GM12874 (cell line): Measurements from ENCODE around the gene PTP4A2.
A peak's percentile ranks its signal among the peaks of the same experiment; 100 is the strongest.

ENCODE experiments used
- TF ChIP-seq, protein P1 (sequence below): IDR thresholded peaks from 2 replicates; pipeline ENCODE4 v1.5.1; 2011; ENCODE audit warnings: low read depth, mild to moderate bottlenecking, control low read depth, low read length, moderate library complexity; ENCODE audit not compliant: insufficient read depth

PTP4A2 gene

DNA sequence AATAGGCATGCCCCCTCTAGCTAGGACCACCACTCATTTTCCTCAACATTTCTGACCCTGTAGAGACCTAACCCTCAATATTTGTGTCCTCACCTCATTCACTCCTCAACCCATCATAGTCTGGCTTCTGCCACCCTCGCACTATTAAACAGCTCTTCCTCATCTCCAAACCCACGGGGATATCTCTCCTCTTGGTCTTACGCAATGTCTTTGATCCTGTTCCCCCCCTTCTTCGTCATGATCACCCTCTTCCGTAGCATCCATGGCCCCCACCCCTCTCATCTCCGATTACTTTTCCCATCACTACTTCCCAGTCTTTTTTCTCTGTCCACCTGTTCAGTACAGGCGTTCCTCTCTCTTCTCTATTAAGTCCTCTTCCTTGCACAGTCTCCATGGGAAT is 70.6 kb downstream of the PTP4A2 start:
- TF ChIP-seq, protein P1, sequence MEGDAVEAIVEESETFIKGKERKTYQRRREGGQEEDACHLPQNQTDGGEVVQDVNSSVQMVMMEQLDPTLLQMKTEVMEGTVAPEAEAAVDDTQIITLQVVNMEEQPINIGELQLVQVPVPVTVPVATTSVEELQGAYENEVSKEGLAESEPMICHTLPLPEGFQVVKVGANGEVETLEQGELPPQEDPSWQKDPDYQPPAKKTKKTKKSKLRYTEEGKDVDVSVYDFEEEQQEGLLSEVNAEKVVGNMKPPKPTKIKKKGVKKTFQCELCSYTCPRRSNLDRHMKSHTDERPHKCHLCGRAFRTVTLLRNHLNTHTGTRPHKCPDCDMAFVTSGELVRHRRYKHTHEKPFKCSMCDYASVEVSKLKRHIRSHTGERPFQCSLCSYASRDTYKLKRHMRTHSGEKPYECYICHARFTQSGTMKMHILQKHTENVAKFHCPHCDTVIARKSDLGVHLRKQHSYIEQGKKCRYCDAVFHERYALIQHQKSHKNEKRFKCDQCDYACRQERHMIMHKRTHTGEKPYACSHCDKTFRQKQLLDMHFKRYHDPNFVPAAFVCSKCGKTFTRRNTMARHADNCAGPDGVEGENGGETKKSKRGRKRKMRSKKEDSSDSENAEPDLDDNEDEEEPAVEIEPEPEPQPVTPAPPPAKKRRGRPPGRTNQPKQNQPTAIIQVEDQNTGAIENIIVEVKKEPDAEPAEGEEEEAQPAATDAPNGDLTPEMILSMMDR = no peak

DNA sequence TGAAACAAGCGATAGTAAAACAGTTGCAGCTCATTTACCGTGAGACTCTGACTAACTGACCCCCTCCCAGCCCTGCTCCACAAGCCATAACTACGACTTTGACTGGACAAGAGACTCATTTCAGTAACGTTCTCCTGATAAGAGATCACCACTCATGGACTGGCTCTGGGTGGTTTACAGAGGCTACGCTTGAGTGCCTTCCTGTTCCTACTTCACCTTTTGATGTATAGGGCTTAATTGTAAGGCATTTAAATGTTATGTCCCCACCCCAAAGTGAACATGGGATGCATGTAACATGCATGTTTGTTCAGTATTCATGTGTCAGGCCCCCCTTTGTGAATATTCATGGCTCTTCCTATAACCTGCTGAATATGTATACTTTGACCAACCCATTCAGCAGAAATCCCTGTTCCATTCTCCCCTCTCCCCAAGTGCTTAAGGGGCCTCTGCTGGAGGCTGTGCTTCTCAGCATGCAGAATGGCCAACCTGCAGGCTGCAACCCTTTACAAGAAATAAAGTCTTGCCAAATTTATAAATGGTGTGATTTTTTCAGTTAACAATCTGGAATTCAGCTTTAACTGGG is 71.6 kb downstream of the PTP4A2 start:
- TF ChIP-seq, protein P1 = no peak

DNA sequence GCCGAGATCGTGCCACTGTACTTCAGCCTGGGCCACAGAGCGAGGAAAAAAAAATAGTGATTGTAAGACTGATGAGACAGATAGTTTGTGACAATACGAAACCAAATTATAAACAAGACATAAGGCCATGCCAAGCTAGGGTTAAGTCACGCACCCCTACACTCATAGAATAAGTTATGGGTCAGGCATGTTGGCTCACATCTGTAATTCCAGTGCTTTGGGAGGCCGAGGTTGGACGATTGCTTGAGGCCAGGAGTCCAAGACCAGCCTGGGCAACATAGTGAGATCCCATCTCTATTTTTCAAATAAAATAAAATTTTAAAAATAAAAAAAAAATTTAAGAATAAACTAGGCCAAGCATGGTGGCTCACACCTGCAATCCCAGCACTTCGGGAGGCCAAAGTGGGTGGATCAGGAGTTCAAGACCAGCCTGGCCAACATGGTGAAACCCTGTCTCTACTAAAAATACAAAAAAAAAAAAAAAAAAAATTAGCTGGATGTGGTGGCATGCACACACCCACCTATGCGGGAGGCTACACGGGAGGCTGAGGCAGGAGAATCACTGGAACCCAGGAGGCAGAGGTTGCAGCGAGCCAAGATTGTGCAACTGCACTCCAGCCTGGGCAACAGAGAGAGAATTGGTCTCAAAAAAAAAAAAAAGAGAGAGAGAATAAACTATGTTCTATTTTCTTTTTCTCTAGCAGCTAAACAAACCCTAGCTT is 72.3 kb downstream of the PTP4A2 start:
- TF ChIP-seq, protein P1 = no peak

DNA sequence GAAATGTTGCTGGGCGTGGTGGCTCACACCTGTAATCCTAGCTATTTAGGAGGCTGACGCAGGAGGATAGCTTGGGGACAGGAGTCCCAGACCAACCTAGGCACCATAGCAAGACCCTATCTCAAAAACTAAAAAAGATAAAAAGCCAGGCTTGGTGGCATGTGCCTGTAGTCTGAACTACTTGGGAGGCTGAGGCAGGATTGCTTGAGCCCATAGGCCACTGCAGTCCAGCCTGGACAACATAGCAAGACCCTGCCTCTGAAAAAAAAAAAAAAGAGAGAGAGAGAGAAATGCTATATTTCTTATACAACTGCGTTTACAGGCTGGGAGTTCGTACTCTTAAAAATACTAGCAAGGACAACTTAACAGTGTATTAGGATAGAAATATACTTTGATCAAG is 76.1 kb downstream of the PTP4A2 start:
- TF ChIP-seq, protein P1 = no peak

DNA sequence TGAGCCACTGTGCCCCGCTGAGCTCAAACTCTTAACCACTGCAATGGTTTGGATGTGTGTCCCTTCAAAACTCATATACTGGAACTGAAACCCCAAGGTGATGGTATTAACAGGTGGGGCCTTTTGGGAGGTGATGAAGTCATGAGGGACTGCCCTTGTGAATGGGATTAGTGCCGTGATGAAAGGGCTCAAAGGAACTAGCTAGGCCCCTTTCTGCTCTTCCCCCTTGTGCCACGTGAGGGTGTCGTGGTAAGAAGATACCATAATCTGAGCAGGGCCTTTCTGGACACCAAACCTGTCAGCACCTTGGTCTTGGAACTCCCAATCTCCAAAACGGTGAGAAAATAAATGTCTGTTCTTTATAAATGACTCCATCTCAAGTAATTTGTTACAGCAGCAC is 76.8 kb downstream of the PTP4A2 start:
- TF ChIP-seq, protein P1 = 0 out of 2 replicates have a peak, but pooled peaks have one; percentile 6

DNA sequence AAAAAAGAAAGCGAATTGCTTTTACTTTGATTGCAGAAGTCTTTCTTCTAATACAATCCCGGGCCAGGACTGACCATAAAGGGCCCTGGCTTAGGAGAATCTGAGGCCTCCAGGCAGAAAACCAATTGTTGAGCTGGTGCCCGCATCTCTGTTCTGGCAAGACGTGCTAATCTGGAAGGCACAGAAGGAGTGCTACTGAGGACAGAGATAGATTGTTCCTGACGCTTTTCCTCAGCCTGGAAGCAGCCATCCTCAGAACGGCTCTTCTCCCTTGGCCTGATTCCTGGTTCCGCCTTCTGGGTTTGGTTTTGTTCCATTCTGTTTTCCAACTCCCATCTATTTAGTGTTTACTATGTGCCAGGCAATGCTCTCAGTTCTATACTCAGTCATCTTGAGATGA is 77.6 kb downstream of the PTP4A2 start:
- TF ChIP-seq, protein P1 = no peak

DNA sequence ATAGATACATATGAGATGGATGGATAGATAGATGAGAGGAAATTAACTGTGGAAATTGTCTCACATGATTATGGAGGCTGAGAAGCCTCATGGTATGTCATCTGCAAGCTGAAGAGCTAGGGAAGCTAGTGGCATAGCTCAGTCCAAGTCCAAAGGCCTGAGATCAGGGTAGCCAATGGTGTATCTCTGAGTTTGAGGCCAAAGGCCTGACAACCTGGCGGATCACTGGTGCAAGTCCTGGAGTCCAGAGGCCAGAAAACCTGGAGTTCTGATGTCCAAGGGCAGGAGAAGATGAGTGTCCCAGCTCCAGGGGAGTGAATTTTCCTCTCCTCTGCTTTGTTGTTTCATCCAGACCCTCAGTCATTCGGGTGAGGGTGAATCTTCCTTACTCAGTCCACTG is 78.4 kb downstream of the PTP4A2 start:
- TF ChIP-seq, protein P1 = no peak
